OCI-LY3 (cell line): ENCODE measurements around the gene ME3.

ENCODE experiments used
- H2AFZ ChIP-seq: fragments of 200-600, 300-600 bp; shearing (Covaris generic); 2 replicates; pipeline ENCODE4 v1.6.0; 2014; ENCODE audit warnings: antibody characterized with exemption, low read depth, low read length
- H3K27ac ChIP-seq: fragments of 200-600, 300-600 bp; sonication (generic); 2 replicates; pipeline ENCODE4 v1.5.1; 2014; ENCODE audit warnings: mild to moderate bottlenecking, low read length, moderate library complexity, mixed read lengths
- H3K27me3 ChIP-seq: fragments of 200-600, 300-600 bp; sonication (generic); 2 replicates; pipeline ENCODE4 v1.6.1; 2014; ENCODE audit warnings: low read depth, low read length, mixed read lengths
- H3K36me3 ChIP-seq: fragments of 200-600, 300-600 bp; sonication (generic); replicated peaks from 2 replicates; pipeline ENCODE3; 2014; ENCODE audit warnings: low read depth, low read length, mixed read lengths
- H3K4me1 ChIP-seq: fragments of 300-600, 200-600 bp; sonication (generic); 2 replicates; pipeline ENCODE4 v1.6.1; 2014; ENCODE audit warnings: low read length, mixed read lengths
- H3K4me2 ChIP-seq: fragments of 200-600, 300-600 bp; sonication (generic); 2 replicates; pipeline ENCODE4 v1.6.1; 2014; ENCODE audit warnings: low read length, mixed read lengths
- H3K4me3 ChIP-seq: fragments of 300-600, 200-600 bp; sonication (generic); 2 replicates; pipeline ENCODE4 v1.5.1; 2014; ENCODE audit warnings: antibody characterized with exemption, mild to moderate bottlenecking, low read length, moderate library complexity
- H3K79me2 ChIP-seq: fragments of 300-600, 200-600 bp; shearing (Covaris generic); 2 replicates; pipeline ENCODE4 v1.6.1; 2014; ENCODE audit warnings: mild to moderate bottlenecking, low read length, mixed read lengths
- H3K9ac ChIP-seq: fragments of 300-600, 200-600 bp; shearing (Covaris generic); 2 replicates; pipeline ENCODE4 v1.6.0; 2014; ENCODE audit warnings: mild to moderate bottlenecking, low read length, moderate library complexity
- H3K9me3 ChIP-seq: fragments of 200-600, 300-600 bp; shearing (Covaris generic); 2 replicates; pipeline ENCODE4 v1.6.1; 2014; ENCODE audit warnings: low read length, mixed read lengths; ENCODE audit not compliant: insufficient read depth
- H4K20me1 ChIP-seq: fragments of 200-600, 300-600 bp; sonication (generic); 2 replicates; pipeline ENCODE4 v1.6.1; 2016; ENCODE audit warnings: low read length, mixed read lengths; ENCODE audit not compliant: insufficient read depth
- EZH2phosphoT487 ChIP-seq: fragments of 200-600 bp; shearing (Covaris generic); IDR thresholded peaks from 2 replicates; pipeline ENCODE4 v1.6.1; 2018; ENCODE audit warnings: antibody characterized with exemption, mixed run types, low read depth
- TF ChIP-seq, protein P1 (sequence below): fragments of 200-600, 300-600 bp; sonication (generic); IDR thresholded peaks from 2 replicates; pipeline ENCODE4 v1.5.1; 2014; ENCODE audit warnings: antibody characterized with exemption, low read length, low read depth

The ME3 gene

GRCh38 chr11:86458294-86459001 lies 214.0 kb downstream of the ME3 start:
- Histone ChIP-seq H3K4me1 (no peaks in the 10 kb centered on the region), H4K20me1 (no peaks in the 10 kb centered on the region), H3K9me3 (no peaks in the 10 kb centered on the region), H3K4me3 (no peak overlapping the region), H3K27ac (no peak overlapping the region), H3K27me3 (no peaks in the 10 kb centered on the region), H3K79me2 (no peaks in the 10 kb centered on the region), H2AFZ (no peak overlapping the region), H3K9ac (no peak overlapping the region), H3K4me2 (no peak overlapping the region), H3K36me3 (no peaks in the 10 kb centered on the region)
- TF ChIP-seq EZH2phosphoT487: no peak
- TF ChIP-seq, protein P1, sequence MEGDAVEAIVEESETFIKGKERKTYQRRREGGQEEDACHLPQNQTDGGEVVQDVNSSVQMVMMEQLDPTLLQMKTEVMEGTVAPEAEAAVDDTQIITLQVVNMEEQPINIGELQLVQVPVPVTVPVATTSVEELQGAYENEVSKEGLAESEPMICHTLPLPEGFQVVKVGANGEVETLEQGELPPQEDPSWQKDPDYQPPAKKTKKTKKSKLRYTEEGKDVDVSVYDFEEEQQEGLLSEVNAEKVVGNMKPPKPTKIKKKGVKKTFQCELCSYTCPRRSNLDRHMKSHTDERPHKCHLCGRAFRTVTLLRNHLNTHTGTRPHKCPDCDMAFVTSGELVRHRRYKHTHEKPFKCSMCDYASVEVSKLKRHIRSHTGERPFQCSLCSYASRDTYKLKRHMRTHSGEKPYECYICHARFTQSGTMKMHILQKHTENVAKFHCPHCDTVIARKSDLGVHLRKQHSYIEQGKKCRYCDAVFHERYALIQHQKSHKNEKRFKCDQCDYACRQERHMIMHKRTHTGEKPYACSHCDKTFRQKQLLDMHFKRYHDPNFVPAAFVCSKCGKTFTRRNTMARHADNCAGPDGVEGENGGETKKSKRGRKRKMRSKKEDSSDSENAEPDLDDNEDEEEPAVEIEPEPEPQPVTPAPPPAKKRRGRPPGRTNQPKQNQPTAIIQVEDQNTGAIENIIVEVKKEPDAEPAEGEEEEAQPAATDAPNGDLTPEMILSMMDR: no peak

DNA sequence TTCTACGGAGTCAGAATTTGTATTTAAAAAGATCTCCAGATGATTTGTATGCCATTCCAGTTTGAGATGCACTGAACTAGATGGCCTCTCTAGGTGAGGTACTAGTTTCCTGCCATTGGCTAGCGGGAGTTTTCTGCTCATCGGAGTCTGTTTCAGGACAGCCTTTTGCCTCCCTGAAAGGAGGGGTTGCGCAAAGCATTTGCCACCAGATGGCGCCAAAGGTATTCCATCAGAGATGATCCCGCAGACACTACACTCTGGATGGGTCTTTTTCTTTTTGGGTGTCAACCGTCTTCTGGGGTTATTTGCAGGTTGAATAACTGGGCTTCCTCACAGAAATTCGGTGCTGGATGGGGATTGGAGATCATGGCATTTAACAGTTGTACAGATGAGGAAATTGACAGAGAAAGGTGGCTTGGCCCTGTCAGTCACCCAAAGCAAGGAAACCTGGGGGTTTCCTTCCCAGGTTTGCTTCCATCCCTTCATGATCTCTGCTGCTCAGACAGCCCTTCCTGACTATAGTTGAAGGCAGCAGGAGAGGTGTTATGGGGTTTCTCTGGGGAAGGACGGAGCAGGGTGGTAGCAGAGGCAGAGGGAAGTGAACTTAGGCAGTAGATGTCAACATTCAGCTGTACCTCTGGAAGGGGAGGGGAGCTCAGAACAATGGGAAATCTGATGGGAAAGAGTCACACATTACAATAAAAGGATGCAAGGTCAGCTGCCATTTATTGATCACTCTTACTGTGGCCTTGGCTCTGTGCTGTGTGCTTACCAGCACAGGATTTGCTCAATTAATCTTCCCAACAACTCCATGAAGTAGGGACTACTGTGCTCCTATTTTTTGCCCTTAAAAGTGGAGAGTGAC lies 216.1 kb downstream of the ME3 start:
- H3K4me1 ChIP-seq: no peaks in the 10 kb centered on the region
- no peaks in the 10 kb centered on the region for H3K9me3 ChIP-seq
- no peaks in the 10 kb centered on the region for H3K79me2 ChIP-seq
- TF ChIP-seq, protein P1: peak; percentile 98
- no peak for TF ChIP-seq EZH2phosphoT487
- peak overlapping the region; percentile 35 for H3K4me2 ChIP-seq
- no peaks in the 10 kb centered on the region for H3K27me3 ChIP-seq
- H4K20me1 ChIP-seq: no peaks in the 10 kb centered on the region
- no peak overlapping the region for H3K27ac ChIP-seq
- no peak overlapping the region for H3K4me3 ChIP-seq
- H2AFZ ChIP-seq: no peak overlapping the region
- H3K9ac ChIP-seq: no peak overlapping the region
- H3K36me3 ChIP-seq: no peaks in the 10 kb centered on the region

DNA sequence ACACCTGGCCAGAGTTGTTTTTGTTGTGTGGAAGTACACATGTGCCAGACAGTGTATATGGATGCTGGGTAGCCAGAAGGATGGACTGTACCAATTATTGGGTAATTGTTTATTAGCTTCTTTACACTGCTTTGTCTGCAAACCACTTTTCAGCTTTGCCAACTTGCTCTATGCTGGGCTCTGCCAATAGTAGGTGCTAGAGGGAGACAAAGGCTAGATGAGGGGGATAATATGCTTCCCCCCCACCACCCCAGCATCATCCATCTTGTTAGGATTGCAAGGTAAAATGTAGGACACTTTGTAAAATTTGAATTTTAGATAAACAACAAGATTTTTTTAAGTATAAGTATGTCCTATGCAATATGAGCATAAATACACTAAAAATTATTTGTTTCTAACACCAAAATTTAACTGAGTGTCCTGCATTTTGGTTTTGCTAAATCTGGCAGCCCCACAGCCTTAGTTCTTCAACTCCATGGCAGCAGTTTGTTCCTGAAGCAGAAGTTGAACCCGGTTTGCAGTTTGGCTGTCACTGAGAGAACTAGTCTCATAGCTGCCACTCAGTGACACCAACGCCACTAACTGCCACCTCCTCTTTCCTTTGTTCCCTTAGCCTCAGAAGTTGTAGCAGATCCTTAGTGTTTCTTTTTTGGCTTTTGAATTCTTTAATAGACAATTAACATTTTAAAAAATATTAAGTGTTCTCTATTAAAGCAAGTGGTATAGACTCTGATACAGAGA lies 219.0 kb downstream of the ME3 start:
- Histone ChIP-seq H3K4me3 (no peak overlapping the region), H3K9ac (no peak overlapping the region), H3K4me1 (peaks cover 6% of the 10 kb centered on the region; the same call in 1 of the 2 replicates), H3K4me2 (no peak overlapping the region), H3K9me3 (no peaks in the 10 kb centered on the region), H3K27me3 (no peaks in the 10 kb centered on the region), H3K79me2 (no peaks in the 10 kb centered on the region), H4K20me1 (no peaks in the 10 kb centered on the region), H3K27ac (no peak overlapping the region), H3K36me3 (no peaks in the 10 kb centered on the region), H2AFZ (no peak overlapping the region)
- no peak for TF ChIP-seq EZH2phosphoT487
- TF ChIP-seq, protein P1: no peak
